Stomach (tissue), 4 donors: ENCODE data around the gene PCDH17.

ENCODE experiments used
- POLR2A ChIP-seq, 4 donors: fragments of 450-650 bp; IDR thresholded peaks; one replicate each; pipeline ENCODE4 v1.6.1; 2016; ENCODE audit warnings: antibody characterized with exemption in 4 of 4, control low read depth in 2 of 4, mild to moderate bottlenecking in 1 of 4, moderate library complexity in 1 of 4
- TF ChIP-seq, protein P1 (sequence below), 7 experiments: fragments of 450-650 bp in 4 of 7; fragments of 200-600 bp in 3 of 7; sonication (generic) in 3 of 7; IDR thresholded peaks; one replicate each; pipeline ENCODE4 v1.5.1; 2016 to 2019; ENCODE audit warnings: antibody characterized with exemption in 7 of 7, control low read depth in 2 of 7, mild to moderate bottlenecking in 1 of 7

DNA sequence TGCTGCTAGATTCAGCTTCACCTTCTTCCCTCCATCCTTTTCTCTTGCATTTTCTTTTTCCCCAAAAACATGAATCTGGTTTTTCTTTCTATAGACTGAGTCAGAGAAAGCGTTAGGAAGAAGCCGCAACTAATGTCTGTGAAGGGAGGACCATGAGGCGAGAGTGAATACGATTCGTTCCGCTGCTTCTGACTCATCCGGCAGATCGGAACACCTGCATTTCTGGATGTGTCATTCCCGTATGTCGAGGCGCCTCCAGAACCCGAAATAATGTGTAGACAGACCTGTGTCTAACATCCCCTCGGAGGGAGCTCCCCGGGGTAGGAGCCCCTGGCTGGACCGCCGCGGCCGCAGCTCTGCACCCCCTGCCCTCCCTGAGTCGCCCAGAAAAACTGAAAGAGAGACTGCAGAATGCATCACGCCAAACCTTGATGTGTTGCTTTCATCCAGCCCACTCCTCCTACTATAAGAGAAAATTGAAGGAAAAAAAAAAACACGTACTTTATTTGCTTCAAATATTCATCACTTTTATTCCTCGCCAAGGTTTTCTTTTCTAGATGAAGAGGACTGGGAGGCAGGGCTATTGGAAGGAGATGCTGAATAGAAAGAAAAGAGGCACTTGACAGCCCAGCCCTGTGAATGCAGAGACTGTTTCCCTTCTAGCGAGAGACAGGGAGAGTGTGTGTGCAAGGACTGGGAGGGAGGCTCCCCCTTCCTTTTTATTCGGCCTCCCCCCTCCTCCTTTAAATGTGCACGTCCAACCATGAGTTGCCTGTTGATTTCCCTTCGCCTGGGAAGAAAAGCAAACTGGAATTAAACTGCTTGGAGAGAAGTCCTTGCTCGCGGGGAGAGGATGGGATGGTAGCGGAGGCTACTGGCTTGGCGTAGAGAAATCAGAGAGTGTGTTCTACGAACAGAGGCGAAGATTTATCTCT is 616 bp upstream of the PCDH17 start:
- TF ChIP-seq, protein P1, sequence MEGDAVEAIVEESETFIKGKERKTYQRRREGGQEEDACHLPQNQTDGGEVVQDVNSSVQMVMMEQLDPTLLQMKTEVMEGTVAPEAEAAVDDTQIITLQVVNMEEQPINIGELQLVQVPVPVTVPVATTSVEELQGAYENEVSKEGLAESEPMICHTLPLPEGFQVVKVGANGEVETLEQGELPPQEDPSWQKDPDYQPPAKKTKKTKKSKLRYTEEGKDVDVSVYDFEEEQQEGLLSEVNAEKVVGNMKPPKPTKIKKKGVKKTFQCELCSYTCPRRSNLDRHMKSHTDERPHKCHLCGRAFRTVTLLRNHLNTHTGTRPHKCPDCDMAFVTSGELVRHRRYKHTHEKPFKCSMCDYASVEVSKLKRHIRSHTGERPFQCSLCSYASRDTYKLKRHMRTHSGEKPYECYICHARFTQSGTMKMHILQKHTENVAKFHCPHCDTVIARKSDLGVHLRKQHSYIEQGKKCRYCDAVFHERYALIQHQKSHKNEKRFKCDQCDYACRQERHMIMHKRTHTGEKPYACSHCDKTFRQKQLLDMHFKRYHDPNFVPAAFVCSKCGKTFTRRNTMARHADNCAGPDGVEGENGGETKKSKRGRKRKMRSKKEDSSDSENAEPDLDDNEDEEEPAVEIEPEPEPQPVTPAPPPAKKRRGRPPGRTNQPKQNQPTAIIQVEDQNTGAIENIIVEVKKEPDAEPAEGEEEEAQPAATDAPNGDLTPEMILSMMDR (IDR thresholded peaks at IDR 0.05): no peak
- TF ChIP-seq POLR2A (IDR thresholded peaks at IDR 0.05): no peak
